T-cell (primary cell): ENCODE measurements around the gene ZFPL1. TPM values are rescaled to one million over a fixed set of nuclear protein-coding genes. Genes with fewer than 3 reads are reported as not detected.

Experiments used
- ATAC-seq, 4 experiments: fragments of 200-7000 bp in 3 of 4; fragments of 150-1000 bp in 1 of 4; cut with Tn5 transposase; replicated peaks in 1 of 4; 1 replicate in 3 of 4; 2 replicates in 1 of 4; pipeline ENCODE4 v1.10.0; 2021; ENCODE audit warnings: moderate library complexity in 3 of 4, mild to moderate bottlenecking in 2 of 4, moderate number of reproducible peaks in 1 of 4
- CTCF ChIA-PET, 2 donors: fragments of 300-600 bp; sonication (Branson Sonifier 250); formaldehyde crosslinking; loops; one replicate each; lab custom pipeline; 2022; ENCODE audit warnings: antibody characterized with exemption in 2 of 2; lab: Charles Lee
- POLR2A ChIA-PET, 2 donors: fragments of 300-600 bp; sonication (Branson Sonifier 250); formaldehyde crosslinking; loops; one replicate each; lab custom pipeline; 2022; ENCODE audit warnings: antibody characterized with exemption in 2 of 2; lab: Charles Lee
- DNase-seq, 35 experiments: peaks; one replicate each; pipeline versions ENCODE4 v3.0.0 to v3.0.0-alpha.2; 2013 to 2023
- H3K27ac ChIP-seq: one replicate; pipeline ENCODE4 v1.5.1; 2013; ENCODE audit warnings: low read length
- H3K27me3 ChIP-seq, 2 experiments: replicated peaks in 1 of 2; 1 replicate in 1 of 2; 2 replicates in 1 of 2; pipeline versions ENCODE4 v1.6.1 to v1.7.0; 2013; ENCODE audit warnings: low read length in 1 of 2, mixed read lengths in 1 of 2; ENCODE audit not compliant: control insufficient read depth in 2 of 2, insufficient read depth in 2 of 2; ENCODE audit errors: extremely low read depth in 1 of 2
- H3K36me3 ChIP-seq, 2 donors: 1 replicate in 1 of 2; 2 replicates in 1 of 2; pipeline versions ENCODE4 v1.6.1 to v1.7.0; 2013; ENCODE audit warnings: low read length in 1 of 2; ENCODE audit not compliant: control insufficient read depth in 2 of 2, insufficient read depth in 1 of 2; ENCODE audit errors: extremely low read depth in 1 of 2
- H3K4me1 ChIP-seq, 2 experiments: 1 replicate in 1 of 2; 2 replicates in 1 of 2; pipeline versions ENCODE4 v1.6.1 to v1.7.0; 2013; ENCODE audit warnings: low read length in 2 of 2, mixed read lengths in 1 of 2; ENCODE audit not compliant: insufficient read depth in 2 of 2, control insufficient read depth in 1 of 2; ENCODE audit errors: extremely low read depth in 1 of 2
- H3K4me3 ChIP-seq, 2 donors: 1 replicate in 1 of 2; 2 replicates in 1 of 2; pipeline versions ENCODE4 v1.5.1 to v1.7.0; 2013; ENCODE audit warnings: mild to moderate bottlenecking in 2 of 2, low read length in 1 of 2, moderate library complexity in 1 of 2; ENCODE audit not compliant: control insufficient read depth in 1 of 2; ENCODE audit errors: extremely low read depth in 1 of 2
- H3K9me3 ChIP-seq: 2 replicates; pipeline ENCODE4 v1.7.0; 2013
- H3K27ac Mint-ChIP-seq, 2 donors: one replicate each; pipeline ENCODE4 v1.8.0; 2020 to 2021; ENCODE audit warnings: mild to moderate bottlenecking in 2 of 2, mixed read lengths in 2 of 2
- H3K27me3 Mint-ChIP-seq, 2 donors: one replicate each; pipeline ENCODE4 v1.8.0; 2021 to 2022; ENCODE audit warnings: mixed read lengths in 2 of 2
- H3K36me3 Mint-ChIP-seq: one replicate; pipeline ENCODE4 v1.8.0; 2021; ENCODE audit warnings: mixed read lengths
- H3K4me1 Mint-ChIP-seq, 3 donors: one replicate each; pipeline ENCODE4 v1.8.0; 2020 to 2022; ENCODE audit warnings: mixed read lengths in 3 of 3, mild to moderate bottlenecking in 1 of 3
- H3K4me3 Mint-ChIP-seq, 3 donors: one replicate each; pipeline ENCODE4 v1.8.0; 2020 to 2022; ENCODE audit warnings: mild to moderate bottlenecking in 3 of 3, mixed read lengths in 3 of 3, moderate library complexity in 3 of 3
- H3K9me3 Mint-ChIP-seq, 3 donors: one replicate each; pipeline ENCODE4 v1.8.0; 2020 to 2022; ENCODE audit warnings: mixed read lengths in 3 of 3
- WGBS: methylation state at CpG from one replicate; pipeline ENCODE4 v1.1.5; 2013; ENCODE audit warnings: missing lambda C conversion rate; ENCODE audit not compliant: insufficient coverage; 5-methylcytosine and 5-hydroxymethylcytosine counted together
- total RNA-seq, 35 experiments: library from RNA in 6 of 35; stranded (reverse) in 6 of 35; fragments of 120-200 nt in 1 of 35; gene quantifications; one replicate each; pipeline versions ENCODE4 v1.2.1 to v1.2.4 and lab custom pipeline; 2013 to 2026

The ZFPL1 gene
- total RNA-seq, 5 donors from 2014 or later (not counting 1 experiment from before 2014, with no cell fraction given) = 36.5 to 51.8 (median 43.7) TPM

- Histone ChIP-seq H3K4me3 (no peak overlapping the region), H3K4me1 (peaks cover 21 to 35% of the 10 kb centered on the region in 2 experiments), H3K36me3 (peaks cover 26 to 63% of the 10 kb centered on the region in 2 donors), H3K27me3 (no peaks in the 10 kb centered on the region), H3K9me3 (no peaks in the 10 kb centered on the region), H3K27ac (no peak overlapping the region)
- DNase-seq = no peak
- H3K4me3 Mint-ChIP-seq = no peak overlapping the region
- CTCF ChIA-PET = interaction anchor here in 1 of 2 donors (0.5 kb wide), 1 partner anchor 674 kb away, joined by 7 read pairs; no protein-coding TSS in a partner anchor
- no peak for ATAC-seq
- no peaks in the 10 kb centered on the region for H3K9me3 Mint-ChIP-seq
- peaks cover 10% of the 10 kb centered on the region for H3K36me3 Mint-ChIP-seq
- WGBS = 100% methylated on average over 1 of the region's 3 CpGs
- POLR2A ChIA-PET = interaction anchor here in 1 of 2 donors (0.6 to 0.7 kb wide), 2 partner anchors 9 to 170 kb away, joined by 5 to 6 read pairs; partner anchors contain the start of genes FAU and MRPL49
- H3K4me1 Mint-ChIP-seq = peaks cover 31 to 42% (median 33%) of the 10 kb centered on the region in 3 donors
- no peak overlapping the region for H3K27ac Mint-ChIP-seq
- no peaks in the 10 kb centered on the region for H3K27me3 Mint-ChIP-seq
Measured at GRCh38 chr11:65131417-65131776, 47.4 kb downstream of the ZFPL1 start.

DNA sequence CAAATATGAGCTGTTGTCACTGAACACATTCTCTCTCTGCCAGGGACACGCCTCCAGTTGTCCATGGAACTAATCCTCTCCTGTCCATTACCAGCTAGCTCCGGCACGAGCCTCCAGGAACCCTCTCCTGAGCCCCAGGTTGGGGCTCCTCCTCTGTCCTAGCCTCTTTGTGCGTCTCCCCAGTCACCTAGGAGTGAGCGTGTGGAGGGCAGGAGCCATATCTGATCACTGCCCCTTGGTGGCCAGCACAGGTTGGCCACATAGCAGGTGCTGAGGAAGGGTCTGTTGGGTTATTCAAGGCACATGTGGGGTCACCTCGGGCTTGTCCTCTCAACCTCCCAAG is 47.8 kb downstream of the ZFPL1 start:
- H3K4me1 Mint-ChIP-seq = peaks cover 35 to 47% (median 35%) of the 10 kb centered on the region in 3 donors
- DNase-seq (no peak), ATAC-seq (no peak)
- Histone ChIP-seq H3K27me3 (no peaks in the 10 kb centered on the region), H3K36me3 (peaks cover 26 to 58% of the 10 kb centered on the region in 2 donors), H3K27ac (no peak overlapping the region), H3K4me3 (no peak overlapping the region), H3K9me3 (no peaks in the 10 kb centered on the region), H3K4me1 (peaks cover 24 to 39% of the 10 kb centered on the region in 2 experiments)
- CTCF ChIA-PET = interaction anchor here in 1 of 2 donors (0.5 kb wide), 1 partner anchor 674 kb away, joined by 7 read pairs; no protein-coding TSS in a partner anchor
- H3K4me3 Mint-ChIP-seq = peak overlapping the region in 2 of 3 donors; percentile 34 to 98
- H3K27me3 Mint-ChIP-seq = no peaks in the 10 kb centered on the region
- peaks cover 9% of the 10 kb centered on the region for H3K36me3 Mint-ChIP-seq
- POLR2A ChIA-PET = interaction anchor here in 1 of 2 donors (0.6 kb wide), 1 partner anchor 171 kb away, joined by 5 read pairs; no protein-coding TSS in a partner anchor
- H3K9me3 Mint-ChIP-seq = no peaks in the 10 kb centered on the region
- H3K27ac Mint-ChIP-seq = peak overlapping the region; percentile 52 to 55
- 100% methylated on average over 4 of the region's 6 CpGs for WGBS

DNA sequence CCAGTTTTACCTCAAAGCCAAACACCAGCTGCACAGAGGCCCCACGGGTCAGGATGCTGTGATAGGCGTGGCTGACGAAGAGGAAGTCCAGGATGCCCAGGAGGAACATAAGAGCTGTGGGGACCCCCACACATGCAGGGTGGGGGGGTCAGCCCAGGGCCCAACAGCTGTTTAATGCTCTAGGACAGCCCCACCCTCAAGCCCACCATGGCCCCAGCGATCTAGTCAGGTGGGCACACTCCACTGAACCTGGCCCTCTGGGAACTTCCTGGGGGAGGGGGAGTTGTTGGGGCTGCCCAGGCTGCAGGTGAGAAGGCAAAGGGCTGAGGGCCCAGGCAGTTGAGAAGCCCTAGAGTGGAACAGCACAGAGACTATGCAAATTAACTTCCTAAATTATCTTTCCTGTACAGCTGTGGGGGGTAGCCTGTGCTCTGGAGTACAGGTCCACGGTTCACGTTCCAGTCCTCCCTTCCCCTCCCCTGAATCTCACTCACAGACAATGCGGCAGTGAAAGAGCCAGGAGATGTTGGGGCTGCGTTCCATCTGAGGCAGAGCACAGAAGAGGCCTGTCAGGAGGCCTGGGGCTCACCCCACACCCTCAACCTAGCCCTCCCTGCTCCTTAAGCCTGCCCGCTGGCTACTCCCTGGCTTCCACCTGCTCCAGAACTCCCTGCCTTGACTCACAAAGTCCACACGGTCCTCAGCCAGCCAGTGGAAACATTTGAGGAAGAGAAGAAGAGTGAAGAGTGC is 48.4 kb downstream of the ZFPL1 start:
- H3K9me3 ChIP-seq = no peaks in the 10 kb centered on the region
- H3K4me3 Mint-ChIP-seq = peak overlapping the region; percentile 98 to 99 (median 99)
- peaks cover 9% of the 10 kb centered on the region for H3K36me3 Mint-ChIP-seq
- peaks cover 37 to 50% (median 38%) of the 10 kb centered on the region in 3 donors for H3K4me1 Mint-ChIP-seq
- H3K27me3 Mint-ChIP-seq = no peaks in the 10 kb centered on the region
- no peak overlapping the region for H3K27ac ChIP-seq
- H3K27me3 ChIP-seq = no peaks in the 10 kb centered on the region
- ATAC-seq (no peak), DNase-seq (peak in 1 of 35 experiments; percentile 5)
- WGBS = 72% methylated on average over 5 of the region's 10 CpGs
- H3K36me3 ChIP-seq = peaks cover 22 to 53% of the 10 kb centered on the region in 2 donors
- CTCF ChIA-PET = interaction anchor here in 1 of 2 donors (0.5 kb wide), 1 partner anchor 673 kb away, joined by 7 read pairs; no protein-coding TSS in a partner anchor
- H3K4me1 ChIP-seq = peaks cover 24 to 40% of the 10 kb centered on the region in 2 experiments
- H3K9me3 Mint-ChIP-seq = no peaks in the 10 kb centered on the region
- no peak overlapping the region for H3K4me3 ChIP-seq
- POLR2A ChIA-PET = no interaction called here
- peak overlapping the region; percentile 97 to 100 for H3K27ac Mint-ChIP-seq

- Histone ChIP-seq H3K27me3 (no peaks in the 10 kb centered on the region), H3K4me3 (peak overlapping the region; percentile 80 to 94), H3K4me1 (peaks cover 24 to 40% of the 10 kb centered on the region in 2 experiments), H3K36me3 (peaks cover 22 to 45% of the 10 kb centered on the region in 2 donors), H3K27ac (peak overlapping the region; percentile 96), H3K9me3 (no peaks in the 10 kb centered on the region)
- CTCF ChIA-PET = no interaction called here
- Mint-ChIP-seq H3K4me3 (peak overlapping the region; percentile 98 to 99 (median 99)), H3K4me1 (peaks cover 40 to 53% (median 41%) of the 10 kb centered on the region in 3 donors), H3K36me3 (peaks cover 9% of the 10 kb centered on the region), H3K27me3 (no peaks in the 10 kb centered on the region), H3K9me3 (no peaks in the 10 kb centered on the region), H3K27ac (peak overlapping the region; percentile 97 to 100)
- 10% methylated on average over 6 of the region's 18 CpGs for WGBS
- DNase-seq (peak in 10 of 35 experiments; percentile 25 to 52 (median 40)), ATAC-seq (no peak)
- POLR2A ChIA-PET = interaction anchor here (0.6 to 2.4 kb wide), 3 partner anchors 10 to 16 kb away, joined by 5 to 12 read pairs (median 8); partner anchors contain the start of genes FAU (in 1 of the 2), MRPL49 (in 1 of the 2) and ZNHIT2 (in 1 of the 2)
Measured at GRCh38 chr11:65132988-65133700, 49.1 kb downstream of the ZFPL1 start.

GRCh38 chr11:65133724-65134123 is 49.7 kb downstream of the ZFPL1 start:
- ChIA-PET CTCF (no interaction called here), POLR2A (interaction anchor here (0.6 to 2.4 kb wide), 3 partner anchors 11 to 16 kb away, joined by 5 to 12 read pairs (median 8); partner anchors contain the start of genes FAU (in 1 of the 2), MRPL49 (in 1 of the 2) and ZNHIT2 (in 1 of the 2))
- DNase-seq = peak in 2 of 35 experiments; percentile 23 to 25
- H3K27ac Mint-ChIP-seq = peak overlapping the region; percentile 97 to 100
- H3K4me3 ChIP-seq = peak overlapping the region; percentile 80 to 94
- no peaks in the 10 kb centered on the region for H3K9me3 Mint-ChIP-seq
- peaks cover 40 to 53% (median 41%) of the 10 kb centered on the region in 3 donors for H3K4me1 Mint-ChIP-seq
- H3K4me1 ChIP-seq = peaks cover 24 to 40% of the 10 kb centered on the region in 2 experiments
- no peaks in the 10 kb centered on the region for H3K27me3 ChIP-seq
- H3K4me3 Mint-ChIP-seq = peak overlapping the region; percentile 98 to 99 (median 99)
- WGBS = under 1% methylated on average over 16 of the region's 20 CpGs
- H3K9me3 ChIP-seq = no peaks in the 10 kb centered on the region
- ATAC-seq = no peak
- peaks cover 9% of the 10 kb centered on the region for H3K36me3 Mint-ChIP-seq
- no peaks in the 10 kb centered on the region for H3K27me3 Mint-ChIP-seq
- peak overlapping the region; percentile 96 for H3K27ac ChIP-seq
- H3K36me3 ChIP-seq = peaks cover 22 to 39% of the 10 kb centered on the region in 2 donors
